Nucleus accumbens (tissue), 56 donors: ENCODE measurements around the gene COL27A1.
"Not testable (repeated sequence)": the region's sequence is repeated elsewhere in the genome, so short reads cannot be mapped to it uniquely, and the experiment has no call there.

ENCODE experiments used
- DNase-seq, 56 donors: peaks; one replicate each; lab custom pipeline; 2025; lab: John Stamatoyannopoulos, UW

The COL27A1 gene

DNA sequence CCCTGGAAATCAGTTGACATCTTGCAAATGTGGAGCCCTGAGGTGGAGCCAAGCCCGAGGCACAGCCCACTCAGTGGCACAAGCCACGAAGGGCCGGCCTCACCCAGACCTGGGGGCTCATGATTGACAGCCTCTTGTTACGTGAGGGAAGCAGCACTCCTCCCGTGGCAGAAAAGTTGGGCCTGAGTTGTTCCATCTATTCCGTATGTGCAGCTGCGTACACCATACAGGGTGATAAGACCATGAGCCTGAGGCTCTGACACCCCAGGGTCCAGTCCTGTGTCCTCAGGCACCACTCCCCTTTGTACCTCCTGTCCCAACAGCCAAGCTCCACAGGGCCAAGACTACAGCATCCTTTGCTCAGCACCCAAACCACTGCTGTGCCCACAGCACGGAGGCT, 172.4 kb downstream of the COL27A1 start:
- no peak for DNase-seq

DNA sequence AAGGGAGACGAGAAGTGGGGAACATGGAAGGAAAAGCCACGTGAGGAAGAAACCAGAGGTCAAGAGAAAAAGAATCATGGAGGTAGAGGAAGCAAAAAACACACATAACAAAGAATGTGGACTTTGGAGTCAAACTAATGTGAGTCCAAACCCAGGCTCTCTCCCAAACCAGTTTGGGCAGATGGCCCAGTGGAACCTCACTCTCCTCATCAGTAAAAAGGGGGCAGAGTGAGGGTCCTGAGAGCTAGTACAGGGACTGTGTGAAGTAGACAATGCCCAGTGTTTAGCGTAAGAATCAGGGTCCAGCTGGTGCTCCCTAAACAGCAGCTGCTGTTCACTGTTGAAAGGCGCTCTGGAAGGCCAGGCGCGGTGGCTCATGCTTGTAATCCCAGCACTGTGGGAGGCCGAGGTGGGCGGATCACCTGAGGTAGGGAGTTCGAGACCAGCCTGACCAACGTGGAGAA, 173.1 kb downstream of the COL27A1 start:
- DNase-seq, result not testable (repeated sequence)

DNA sequence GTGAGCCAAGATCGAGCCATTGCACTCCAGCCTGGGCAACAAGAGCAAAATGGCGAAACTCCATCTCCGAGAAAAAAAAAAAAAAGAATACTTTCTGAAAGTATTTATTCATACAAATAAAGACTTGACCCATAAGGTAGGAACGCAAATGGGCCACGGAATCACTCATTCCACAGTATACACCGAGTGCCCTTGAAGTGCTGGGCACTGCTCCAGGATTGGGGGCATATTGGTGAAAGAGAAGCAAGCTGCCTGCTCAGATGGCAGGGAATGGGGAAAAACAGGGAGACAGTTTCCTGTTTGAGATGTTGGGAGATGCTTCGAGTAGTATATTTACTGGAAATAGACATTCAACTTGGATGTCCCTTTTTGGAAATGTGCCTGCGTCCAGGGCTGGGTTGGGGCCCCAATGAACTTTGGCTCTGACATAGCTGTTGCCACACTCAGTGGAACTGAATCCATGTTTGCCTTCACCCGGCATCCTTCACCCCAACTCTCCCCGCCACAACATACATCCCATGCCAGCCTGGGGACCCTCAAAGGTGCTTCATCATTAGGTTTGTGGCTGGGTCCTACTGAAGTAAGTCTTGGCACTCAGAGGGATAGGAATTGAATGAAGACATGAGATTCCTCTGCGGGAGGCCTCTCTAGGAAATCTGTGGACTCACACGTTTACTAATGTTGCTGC, 173.7 kb downstream of the COL27A1 start:
- DNase-seq, result not testable (repeated sequence)

DNA sequence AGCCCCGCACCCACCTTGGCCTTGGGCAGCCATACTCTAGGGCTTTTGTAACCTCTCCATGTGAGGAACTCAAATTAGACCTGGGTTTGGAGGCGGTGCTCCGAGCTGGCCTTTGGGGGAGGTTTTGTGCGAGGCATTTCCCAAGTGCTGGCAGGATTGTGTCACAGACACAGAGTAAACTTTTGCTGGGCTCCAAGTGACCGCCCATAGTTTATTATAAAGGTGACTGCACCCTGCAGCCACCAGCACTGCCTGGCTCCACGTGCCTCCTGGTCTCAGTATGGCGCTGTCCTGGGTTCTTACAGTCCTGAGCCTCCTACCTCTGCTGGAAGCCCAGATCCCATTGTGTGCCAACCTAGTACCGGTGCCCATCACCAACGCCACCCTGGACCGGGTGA, 174.3 kb downstream of the COL27A1 start, which contains the start of gene ORM2:
TSS of gene ORM2 (plus strand) at position 245 of the 398 bp plus-strand sequence. CDS start at position 281, 36 bp downstream.
- not testable (repeated sequence) for DNase-seq

GRCh38 chr9:114330636-114331035, 175.3 kb downstream of the COL27A1 start:
- no peak for DNase-seq

DNA sequence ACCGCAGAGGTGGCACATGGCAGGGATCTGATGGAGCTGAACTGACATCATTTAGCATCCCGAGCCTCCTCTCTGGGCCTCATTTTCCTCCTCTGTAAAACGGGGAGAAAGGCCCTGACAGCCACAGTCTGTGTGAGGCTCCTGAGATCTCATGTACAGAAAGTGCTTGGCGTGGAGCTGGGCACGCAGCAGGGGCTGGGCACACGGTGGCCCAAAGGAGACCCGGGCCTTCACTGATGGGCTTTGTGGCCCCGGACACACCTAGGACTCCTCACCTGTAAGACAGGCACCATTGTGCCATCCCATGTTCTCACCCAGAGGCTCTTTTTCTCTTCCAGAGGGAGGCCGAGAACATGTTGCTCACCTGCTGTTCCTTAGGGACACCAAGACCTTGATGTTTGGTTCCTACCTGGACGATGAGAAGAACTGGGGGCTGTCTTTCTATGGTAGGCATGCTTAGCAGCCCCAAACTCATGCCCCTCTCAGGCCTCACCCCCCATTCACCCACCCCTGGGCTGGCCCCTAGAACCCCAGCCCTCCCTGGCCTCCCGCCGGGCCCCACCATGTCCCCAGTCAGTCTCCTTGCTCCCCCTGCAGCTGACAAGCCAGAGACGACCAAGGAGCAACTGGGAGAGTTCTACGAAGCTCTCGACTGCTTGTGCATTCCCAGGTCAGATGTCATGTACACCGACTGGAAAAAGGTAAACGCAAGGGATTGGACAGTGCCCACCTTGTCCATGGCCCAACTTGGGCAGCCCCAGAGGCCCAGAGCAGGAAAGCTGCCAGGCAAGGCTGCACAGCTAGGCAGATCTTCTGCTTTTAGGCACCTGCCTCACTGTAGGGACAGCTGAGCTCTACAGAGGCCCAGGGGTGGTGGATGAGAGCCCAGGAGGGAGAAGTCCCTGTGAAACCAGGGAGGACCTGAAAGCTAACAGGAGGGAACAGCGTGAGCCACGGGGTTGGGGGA, 176.2 kb downstream of the COL27A1 start:
- not testable (repeated sequence) for DNase-seq

GRCh38 chr9:114332474-114333040, 177.2 kb downstream of the COL27A1 start:
- DNase-seq, result not testable (repeated sequence)

DNA sequence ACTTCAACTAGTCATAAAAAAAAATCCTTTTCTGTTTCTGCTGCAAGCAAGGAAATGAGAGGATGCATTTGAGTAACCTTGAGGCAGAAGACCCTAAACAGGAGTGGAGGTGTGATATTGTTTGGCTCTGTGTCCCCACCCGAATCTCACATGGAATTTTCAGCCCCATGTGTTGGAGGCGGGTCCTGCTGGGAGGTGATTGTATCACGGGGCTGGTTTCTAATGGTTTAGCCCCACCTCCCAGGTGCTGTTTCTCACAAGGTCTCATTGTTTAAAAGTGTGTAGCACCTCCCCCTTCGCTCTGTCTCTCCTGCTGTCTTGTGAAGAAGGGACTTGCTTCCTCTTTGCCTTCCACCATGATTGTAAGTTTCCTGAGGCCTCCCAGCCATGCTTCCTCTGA, 178.4 kb downstream of the COL27A1 start:
- DNase-seq, result not testable (repeated sequence)

DNA sequence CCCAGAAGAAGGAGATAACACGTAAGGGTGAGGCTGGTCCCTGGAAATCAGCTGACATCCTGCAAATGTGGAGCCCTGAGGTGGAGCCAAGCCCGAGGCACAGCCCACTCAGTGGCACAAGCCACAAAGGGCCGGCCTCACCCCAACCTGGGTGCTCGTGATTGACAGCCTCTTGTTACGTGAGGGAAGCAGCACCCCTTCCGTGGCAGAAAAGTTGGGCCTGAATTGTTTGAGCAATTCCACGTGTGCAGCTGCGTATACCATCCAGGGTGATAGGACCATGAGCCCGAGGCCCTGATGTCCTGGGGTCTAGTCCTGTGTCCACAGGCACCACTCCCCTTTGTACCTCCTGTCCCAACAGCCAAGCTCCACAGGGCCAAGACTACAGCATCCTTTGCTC, 179.2 kb downstream of the COL27A1 start:
- DNase-seq, result no peak

GRCh38 chr9:114335745-114336144, 180.4 kb downstream of the COL27A1 start:
- DNase-seq, result no peak

- no peak for DNase-seq
Observed at GRCh38 chr9:114336157-114336556, 180.8 kb downstream of the COL27A1 start.

DNA sequence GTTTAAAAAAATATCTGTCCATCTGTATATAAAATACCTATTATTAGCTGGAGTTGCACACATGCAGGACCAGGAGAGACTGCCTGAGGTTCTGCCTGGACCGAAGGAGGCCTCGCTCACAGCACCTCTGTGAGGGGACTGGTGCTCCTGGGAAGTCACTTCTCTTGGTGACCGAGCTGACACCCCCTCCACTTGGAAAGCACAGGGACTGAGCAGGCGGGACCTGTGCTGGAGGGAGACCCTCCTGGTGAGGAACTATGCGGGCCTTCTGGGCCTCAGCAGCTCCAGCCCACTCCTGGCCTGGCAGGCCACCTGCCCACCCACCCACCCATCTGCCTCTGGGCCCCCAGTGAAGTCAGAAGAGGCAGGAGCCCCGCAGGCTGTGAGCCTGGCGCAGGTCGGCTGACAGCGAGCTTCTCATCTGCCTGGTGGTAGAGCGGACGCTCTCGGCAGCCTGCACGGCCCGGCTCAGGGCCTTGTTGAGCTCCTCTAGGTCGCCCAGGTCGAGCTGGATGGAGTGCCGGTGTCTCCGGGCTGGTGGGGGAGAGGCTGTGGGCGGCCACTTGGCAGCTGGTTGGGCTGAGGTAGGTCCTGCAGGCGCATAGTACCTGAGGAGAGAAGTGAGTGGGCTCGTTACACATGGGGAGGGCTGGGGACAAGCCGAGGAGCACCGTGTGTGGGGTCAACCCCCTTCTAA, 181.5 kb downstream of the COL27A1 start:
- DNase-seq, result no peak

DNA sequence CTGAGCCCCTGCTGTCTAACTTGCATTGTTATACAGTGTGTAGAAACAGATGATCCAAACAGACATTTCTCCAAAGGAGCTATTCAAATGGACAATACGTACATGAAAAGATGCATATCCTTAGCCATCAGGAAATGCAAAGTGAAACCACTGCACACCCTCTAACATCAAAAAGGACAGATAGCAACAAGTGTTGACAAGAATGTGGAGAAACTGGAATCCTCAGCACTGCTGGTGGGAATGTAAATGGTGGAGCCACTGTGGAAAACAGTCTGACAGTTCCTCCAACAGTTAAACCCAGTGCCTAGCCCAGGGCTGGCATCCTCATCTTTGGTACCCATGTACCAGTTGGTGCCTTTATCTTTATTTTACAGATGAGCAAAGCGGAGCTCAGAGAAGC, 182.8 kb downstream of the COL27A1 start:
- no peak for DNase-seq

GRCh38 chr9:114339130-114339908, 184.0 kb downstream of the COL27A1 start:
- DNase-seq, result peak in 27 of 56 donors; percentile 5 to 55 (median 14)

- DNase-seq, result no peak
Observed at GRCh38 chr9:114341152-114341830, 186.0 kb downstream of the COL27A1 start.

DNA sequence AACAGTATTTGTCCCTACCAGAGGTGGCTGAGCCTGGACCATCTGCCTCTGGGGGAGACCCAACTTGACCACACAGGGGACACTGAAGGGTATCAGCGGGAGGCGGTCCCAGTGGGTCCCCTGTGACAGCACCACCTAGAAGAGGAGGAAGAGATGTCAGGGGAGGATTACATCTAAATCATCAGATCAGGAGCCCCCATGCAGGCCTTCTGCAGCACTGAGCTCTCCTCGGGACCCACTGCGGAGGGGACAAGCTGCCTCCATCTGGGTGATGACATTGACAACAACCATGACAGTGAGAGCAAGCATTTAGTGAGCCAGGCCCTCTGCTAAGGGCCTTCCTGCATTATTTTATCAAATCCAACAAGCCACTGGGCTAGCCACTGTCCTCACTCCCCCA, 186.7 kb downstream of the COL27A1 start:
- no peak for DNase-seq

GRCh38 chr9:114342755-114343440, 187.6 kb downstream of the COL27A1 start:
- no peak for DNase-seq

DNA sequence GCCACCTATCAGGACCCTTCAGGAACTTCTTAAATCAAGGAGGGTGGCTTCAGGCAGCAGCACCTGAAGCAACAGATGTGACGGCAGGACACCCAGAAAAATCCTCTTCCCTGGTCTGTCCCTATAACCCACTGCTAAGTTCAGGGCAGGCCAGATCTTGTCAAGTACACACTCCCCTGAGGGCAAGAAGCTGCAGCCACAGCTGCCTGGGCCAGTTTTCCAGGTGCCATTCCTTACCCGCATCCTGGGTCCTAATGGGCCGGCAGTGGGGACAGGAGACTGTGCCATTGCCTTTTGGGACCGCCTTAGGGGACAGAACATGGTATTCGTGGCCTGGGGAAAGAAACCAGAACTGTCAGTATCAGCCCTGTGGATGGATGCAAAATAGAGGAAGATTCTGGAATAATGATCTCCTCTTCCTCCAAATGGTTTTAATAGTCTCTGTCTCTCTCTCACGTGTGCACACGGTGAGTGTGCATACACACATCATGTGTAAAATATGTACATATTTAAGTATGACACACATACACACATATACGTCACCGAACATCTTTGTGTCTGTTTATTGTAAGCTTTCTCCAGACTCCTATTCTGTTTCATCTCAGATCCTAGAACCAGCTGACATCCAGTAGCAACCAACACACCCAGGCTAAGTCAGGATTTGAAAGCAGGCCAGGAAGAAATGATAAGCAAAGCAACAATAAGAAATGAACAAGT, 188.3 kb downstream of the COL27A1 start:
- DNase-seq, result no peak
